ENCODE results near the gene TM9SF2. TPM values are rescaled to one million over a fixed set of nuclear protein-coding genes. Genes with fewer than 3 reads are reported as not detected.

TM9SF2 gene
- total RNA-seq, 1 experiment from 2014 or later: 84.6 TPM

DNA sequence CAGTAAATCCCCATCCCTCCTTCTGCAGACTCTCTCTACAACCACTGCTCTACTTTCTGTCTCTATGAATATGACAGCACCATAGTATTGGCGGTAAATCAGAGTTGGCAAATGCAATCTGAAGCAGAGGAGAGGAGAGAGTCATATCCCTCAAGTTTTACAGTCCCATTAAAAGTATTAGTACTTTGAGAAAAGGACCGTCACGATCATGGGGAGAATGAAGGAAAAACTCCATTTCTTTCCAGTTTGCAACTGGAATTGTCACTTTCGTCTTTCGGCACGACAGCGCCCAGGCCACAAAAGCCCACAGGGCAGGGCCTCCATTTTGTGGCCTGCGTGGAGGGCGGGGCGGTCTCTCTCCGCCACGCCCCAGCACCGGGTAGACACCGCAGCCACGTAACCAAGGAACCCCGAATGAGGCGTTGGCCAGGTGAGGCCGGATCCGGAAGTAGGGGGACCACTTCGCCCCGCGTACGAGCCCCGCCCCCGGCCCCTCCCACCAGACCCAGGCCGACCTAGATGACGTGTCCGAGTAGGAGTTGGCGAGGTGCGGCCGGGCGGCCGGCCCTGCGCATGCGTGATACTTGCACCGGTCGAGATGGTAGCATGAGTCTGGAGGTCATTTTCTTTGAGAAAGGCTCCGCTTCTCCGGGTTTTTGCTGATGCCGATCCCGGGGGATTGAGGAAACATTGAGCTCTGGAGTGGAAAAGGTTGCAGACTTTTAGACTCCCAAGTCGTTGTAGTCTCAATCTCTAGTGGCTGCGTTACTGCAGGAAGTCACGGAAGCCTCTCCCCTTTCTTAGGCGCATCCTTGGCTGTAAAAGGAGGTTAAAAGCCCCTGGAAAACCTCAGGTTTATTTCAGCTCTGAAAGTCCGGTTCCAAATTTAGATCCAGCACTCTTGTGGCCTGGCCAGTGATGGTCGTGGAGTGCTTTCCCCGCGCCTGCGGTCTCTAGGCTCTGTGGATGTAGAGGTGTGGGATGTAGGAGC is 2.8 kb upstream of the TM9SF2 start:
- Histone ChIP-seq H3K9ac (ENCODE audit: low read length) (peak overlapping the region; percentile 76), H3K36me3 (ENCODE audit: low read depth, low read length) (no peaks in the 10 kb centered on the region), H4K20me1 (ENCODE audit: low read length) (0 out of 2 replicates have a peak, but pooled peaks cover 4% of the 10 kb centered on the region), H3K27me3 (ENCODE audit: low read length) (no peaks in the 10 kb centered on the region), H2AFZ (ENCODE audit: low read length) (peak overlapping the region; percentile 86), H3K9me2 (replicated peaks; ENCODE audit: low read length) (no peaks in the 10 kb centered on the region), H3K4me2 (ENCODE audit: low read length) (peak overlapping the region; percentile 94), H3K4me3 (ENCODE audit: low read length) (peak overlapping the region; percentile 66), H3K27ac (ENCODE audit: low read length) (peak overlapping the region; percentile 70), H3K9me3 (ENCODE audit: low read length) (no peaks in the 10 kb centered on the region), H3K79me2 (ENCODE audit: low read length) (peaks cover 22% of the 10 kb centered on the region), H3K4me1 (ENCODE audit: insufficient read depth, low read length) (peaks cover 30% of the 10 kb centered on the region), H3F3A (ENCODE audit: low read length, unreplicated experiment) (no peaks in the 10 kb centered on the region)
- BruUV-seq (replicated peaks): TSS peak; percentile 32
- ChIA-PET POLR2A (ENCODE audit: unreplicated experiment) (interaction anchor here (0.6 to 0.7 kb wide), 2 partner anchors 31 to 45 kb away, joined by 3 to 12 read pairs; no protein-coding TSS in a partner anchor), CTCF (interaction anchor here (0.6 to 0.9 kb wide), 2 partner anchors 31 to 453 kb away, joined by 3 read pairs; no protein-coding TSS in a partner anchor)
- DNase-seq: peak; percentile 93
- ATAC-seq: peak; percentile 68
- TF ChIP-seq EZH2phosphoT487 (IDR thresholded peaks at IDR 0.05; ENCODE audit: borderline replicate concordance, low read length) (no peak), CTCF (conservative IDR thresholded peaks at IDR 0.05; ENCODE audit: low read depth, low read length) (no peak), EZH2 (IDR thresholded peaks at IDR 0.05; ENCODE audit: low read length, unreplicated experiment) (no peak)
- intact Hi-C loops (cut with micrococcal nuclease): loop anchor here (1.0 kb wide), 1 partner anchor 30 kb away; no protein-coding TSS in a partner anchor

GRCh38 chr13:99500839-99501183 is 461 bp upstream of the TM9SF2 start:
- Histone ChIP-seq H3K27me3 (ENCODE audit: low read length) (no peaks in the 10 kb centered on the region), H3K36me3 (ENCODE audit: low read depth, low read length) (no peaks in the 10 kb centered on the region), H3K4me1 (ENCODE audit: insufficient read depth, low read length) (peaks cover 51% of the 10 kb centered on the region), H3K9me2 (replicated peaks; ENCODE audit: low read length) (no peaks in the 10 kb centered on the region), H2AFZ (ENCODE audit: low read length) (peak overlapping the region; percentile 83), H3K9me3 (ENCODE audit: low read length) (no peaks in the 10 kb centered on the region), H3K4me2 (ENCODE audit: low read length) (peak overlapping the region; percentile 90), H3F3A (ENCODE audit: low read length, unreplicated experiment) (no peaks in the 10 kb centered on the region), H3K27ac (ENCODE audit: low read length) (peak overlapping the region; percentile 23), H3K4me3 (ENCODE audit: low read length) (peak overlapping the region; percentile 93), H4K20me1 (ENCODE audit: low read length) (0 out of 2 replicates have a peak, but pooled peaks cover 7% of the 10 kb centered on the region), H3K79me2 (ENCODE audit: low read length) (peaks cover 46% of the 10 kb centered on the region), H3K9ac (ENCODE audit: low read length) (peak overlapping the region; percentile 89)
- CTCF ChIA-PET: interaction anchor here (0.5 to 1.5 kb wide), 2 partner anchors 28 to 48 kb away, joined by 3 to 4 read pairs; no protein-coding TSS in a partner anchor
- TF ChIP-seq EZH2 (IDR thresholded peaks at IDR 0.05; ENCODE audit: low read length, unreplicated experiment): no peak
- TF ChIP-seq EZH2phosphoT487 (IDR thresholded peaks at IDR 0.05; ENCODE audit: borderline replicate concordance, low read length): no peak
- no peak for TF ChIP-seq CTCF (conservative IDR thresholded peaks at IDR 0.05; ENCODE audit: low read depth, low read length)
- ATAC-seq (peak; percentile 14), DNase-seq (no peak)
- intact Hi-C loops (cut with micrococcal nuclease): loop anchor here (1.0 to 2.0 kb wide), 2 partner anchors 16 to 59 kb away; no protein-coding TSS in a partner anchor
- TSS peak; percentile 62 for BruUV-seq (replicated peaks)
- POLR2A ChIA-PET (ENCODE audit: unreplicated experiment): interaction anchor here (0.6 to 1.6 kb wide), 2 partner anchors 33 to 65 kb away, joined by 3 to 11 read pairs; no protein-coding TSS in a partner anchor

All from PC-3 (cell line).